GM19397 (cell line): ENCODE measurements around the gene ACVR1.
A peak's percentile ranks its signal among the peaks of the same experiment; 100 is the strongest.
"Not testable (repeated sequence)": the region's sequence is repeated elsewhere in the genome, so short reads cannot be mapped to it uniquely, and the experiment has no call there.

Source experiments
- ATAC-seq: cut with Tn5 transposase; IDR thresholded peaks from one replicate; pipeline ENCODE4 v1.9.1; 2021; ENCODE audit warnings: mild to moderate bottlenecking, moderate library complexity; ENCODE audit not compliant: unreplicated experiment

The ACVR1 gene

GRCh38 chr2:157771234-157771633 lies 104.9 kb downstream of the ACVR1 start:
- ATAC-seq = no peak

DNA sequence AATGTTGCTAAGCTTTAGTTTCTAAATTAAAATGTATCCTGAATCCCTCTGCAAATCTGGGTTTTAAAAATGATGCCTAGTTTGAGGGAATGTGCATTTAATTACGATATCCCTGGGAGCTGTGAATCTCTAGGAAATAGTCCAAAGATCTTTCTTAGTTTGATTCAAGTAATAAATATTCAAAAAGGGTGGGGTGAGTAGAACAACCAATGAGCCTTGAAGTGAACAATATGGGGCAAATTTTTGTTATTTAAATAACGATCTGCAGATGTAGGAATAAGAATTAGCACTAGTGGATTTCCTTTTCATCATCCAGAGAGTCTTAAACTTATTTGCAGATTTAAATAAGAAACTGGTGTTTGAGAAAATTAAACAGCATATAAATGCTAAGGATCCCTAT lies 106.3 kb downstream of the ACVR1 start:
- no peak for ATAC-seq

DNA sequence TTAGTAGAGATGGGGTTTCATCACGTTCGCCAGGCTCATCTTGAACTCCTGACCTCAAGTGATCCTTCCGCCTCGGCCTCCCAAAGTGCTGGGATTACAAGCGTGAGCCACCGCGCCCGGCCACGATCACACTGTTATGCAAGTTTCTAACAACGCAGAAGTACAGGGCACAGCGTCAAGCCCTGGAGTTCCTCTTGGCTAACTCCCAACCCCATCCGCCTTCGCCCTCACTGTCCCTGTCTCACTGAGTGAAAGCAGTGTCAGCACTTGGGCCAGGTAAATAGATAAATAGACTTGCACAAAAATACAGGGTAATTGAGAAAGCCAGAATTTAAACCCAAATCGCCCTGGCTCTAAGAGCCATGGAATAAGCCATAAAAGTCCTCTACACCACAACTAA lies 111.7 kb downstream of the ACVR1 start:
- no peak for ATAC-seq

GRCh38 chr2:157761520-157761919 lies 114.6 kb downstream of the ACVR1 start:
- no peak for ATAC-seq

- no peak for ATAC-seq
Measured at GRCh38 chr2:157760949-157761348, 115.2 kb downstream of the ACVR1 start.

GRCh38 chr2:157759855-157760254 lies 116.3 kb downstream of the ACVR1 start:
- ATAC-seq = no peak

DNA sequence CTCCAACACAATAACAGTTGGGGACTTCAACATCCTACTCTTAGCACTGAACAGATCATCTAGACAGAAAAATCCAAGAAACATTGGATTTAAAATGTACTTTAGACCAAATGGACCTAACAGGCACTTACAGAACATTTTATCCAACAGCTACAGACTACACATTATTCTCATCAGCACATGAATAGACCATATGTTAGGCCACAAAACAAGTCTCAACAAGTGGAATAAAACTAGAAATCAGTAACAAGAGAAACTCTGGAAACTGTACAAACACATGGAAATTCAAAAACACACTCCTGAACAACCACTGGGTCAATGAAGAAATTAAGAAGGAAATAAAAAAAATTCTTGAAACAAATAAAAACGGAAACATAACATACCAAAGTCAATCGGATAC lies 117.5 kb downstream of the ACVR1 start:
- ATAC-seq = no peak

- no peak for ATAC-seq
Measured at GRCh38 chr2:157757500-157757899, 118.6 kb downstream of the ACVR1 start.

- not testable (repeated sequence) for ATAC-seq
Measured at GRCh38 chr2:157756447-157756846, 119.7 kb downstream of the ACVR1 start.

- peak; percentile 91 for ATAC-seq
Measured at GRCh38 chr2:157751462-157752058, 124.6 kb downstream of the ACVR1 start.

GRCh38 chr2:157749684-157750083 lies 126.4 kb downstream of the ACVR1 start:
- ATAC-seq = no peak

- no peak for ATAC-seq
Measured at GRCh38 chr2:157748371-157749142, 127.6 kb downstream of the ACVR1 start.

GRCh38 chr2:157747695-157748370 lies 128.3 kb downstream of the ACVR1 start:
- no peak for ATAC-seq

DNA sequence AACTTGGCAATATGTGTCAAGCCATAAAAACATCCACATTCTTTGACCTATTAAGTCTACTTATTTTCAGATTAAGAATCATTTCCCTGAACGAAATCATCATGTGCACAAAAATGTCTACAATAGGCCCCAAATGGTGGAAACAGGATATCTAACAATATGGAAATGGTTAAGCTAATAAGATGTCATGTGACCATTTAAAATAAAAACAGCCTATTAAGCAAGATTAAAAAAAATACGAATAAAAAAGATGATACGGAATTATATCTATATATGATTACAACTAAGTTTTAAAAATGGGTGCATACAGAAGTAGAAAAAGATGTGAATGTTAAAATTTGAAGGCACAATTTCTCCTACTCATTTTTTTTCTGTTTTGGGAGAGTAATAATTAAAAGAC lies 128.8 kb downstream of the ACVR1 start:
- ATAC-seq = no peak

DNA sequence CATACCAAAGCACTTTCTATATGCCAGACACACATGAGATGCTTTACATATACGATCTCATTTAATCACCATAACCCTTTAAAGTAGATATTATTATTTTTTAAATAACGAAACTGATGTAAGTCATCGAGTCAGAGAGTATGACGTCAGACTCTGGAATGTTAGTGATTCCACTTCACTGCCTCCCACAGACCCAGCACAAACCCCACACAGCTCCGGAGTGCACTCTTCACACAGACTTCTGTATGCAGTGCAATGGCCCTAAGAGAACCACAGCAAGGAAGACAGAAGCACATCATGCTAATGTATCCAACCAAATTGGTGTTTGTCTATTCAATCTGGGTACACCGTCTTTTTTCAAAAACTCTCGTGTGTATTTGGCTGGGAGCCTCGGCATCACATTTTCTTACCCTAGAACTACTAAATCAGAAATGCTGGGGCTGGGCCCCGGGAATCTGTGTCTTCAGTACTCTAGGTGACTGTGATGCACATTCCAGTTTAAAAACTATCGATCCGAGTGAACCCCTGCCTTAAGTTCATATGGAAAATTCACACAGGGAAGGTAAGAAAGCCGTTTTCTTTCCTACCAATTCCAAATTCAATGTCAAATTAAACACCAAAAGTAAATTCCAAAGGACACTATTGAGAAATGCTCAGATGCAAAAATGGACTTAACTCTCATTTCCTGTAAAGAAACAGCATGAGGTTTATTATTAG lies 129.7 kb downstream of the ACVR1 start:
- ATAC-seq = no peak

GRCh38 chr2:157744571-157745076 lies 131.5 kb downstream of the ACVR1 start:
- no peak for ATAC-seq

DNA sequence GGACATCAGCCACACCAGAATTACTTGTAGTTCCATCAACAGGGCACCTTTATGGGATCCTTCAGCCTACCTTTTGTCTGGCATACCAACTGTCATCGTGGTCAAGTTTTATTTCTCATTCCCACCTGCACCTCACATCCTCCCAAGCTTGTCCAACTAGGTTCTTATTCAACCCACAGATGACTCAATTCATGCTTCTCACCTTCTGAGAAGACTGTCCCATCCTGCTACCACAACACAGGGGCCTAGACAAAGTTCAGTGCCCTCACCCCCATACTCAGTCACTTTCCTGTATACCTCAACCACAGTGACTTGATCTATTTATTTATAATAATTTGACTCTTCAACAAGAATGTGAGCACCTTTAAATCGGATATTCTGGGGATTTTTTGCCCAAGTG lies 133.1 kb downstream of the ACVR1 start:
- ATAC-seq = peak; percentile 67

GRCh38 chr2:157741819-157742484 lies 134.2 kb downstream of the ACVR1 start:
- no peak for ATAC-seq

GRCh38 chr2:157737656-157738055 lies 138.5 kb downstream of the ACVR1 start:
- ATAC-seq = no peak

GRCh38 chr2:157735532-157735931 lies 140.6 kb downstream of the ACVR1 start:
- ATAC-seq = no peak

GRCh38 chr2:157733263-157733662 lies 142.9 kb downstream of the ACVR1 start:
- ATAC-seq = no peak
